Uterus (tissue), 4 donors: ENCODE data around the gene MYO1G. TPM values are rescaled to one million over a fixed set of nuclear protein-coding genes. Genes with fewer than 3 reads are reported as not detected.
A peak's percentile ranks its signal among the peaks of the same experiment; 100 is the strongest.
"Not testable (repeated sequence)": the region's sequence is repeated elsewhere in the genome, so short reads cannot be mapped to it uniquely, and the experiment has no call there.

ENCODE experiments used
- DNase-seq, 2 donors: peaks; one replicate each; pipeline ENCODE4 v3.0.0-alpha.2; 2019 to 2020
- H3K27ac ChIP-seq, 2 donors: fragments of 200-600 bp; sonication (generic); 1 replicate in 1 of 2; 2 replicates in 1 of 2; pipeline ENCODE4 v1.5.1; 2016 to 2018
- H3K27me3 ChIP-seq, 2 donors: fragments of 200-600 bp; sonication (generic); one replicate each; pipeline ENCODE4 v1.5.1; 2018 to 2019; ENCODE audit warnings: control low read depth in 1 of 2
- H3K36me3 ChIP-seq, 2 donors: fragments of 200-600 bp; sonication (generic); one replicate each; pipeline ENCODE4 v1.5.1; 2019; ENCODE audit warnings: control low read depth in 1 of 2
- H3K4me1 ChIP-seq, 2 donors: fragments of 200-600 bp; sonication (generic); one replicate each; pipeline ENCODE4 v1.5.1; 2018 to 2019; ENCODE audit warnings: control low read depth in 1 of 2
- H3K4me3 ChIP-seq, 2 donors: fragments of 200-600 bp; sonication (generic); 1 replicate in 1 of 2; 2 replicates in 1 of 2; pipeline ENCODE4 v1.5.1; 2018 to 2019; ENCODE audit warnings: mild to moderate bottlenecking in 1 of 2
- H3K9me3 ChIP-seq, 2 donors: fragments of 200-600 bp; sonication (generic); one replicate each; pipeline ENCODE4 v1.5.1; 2019; ENCODE audit warnings: control low read depth in 1 of 2
- CTCF ChIP-seq, 4 experiments: fragments of 200-600 bp in 2 of 4; fragments of 450-650 bp in 2 of 4; sonication (generic) in 2 of 4; IDR thresholded peaks; one replicate each; pipeline ENCODE4 v1.5.1; 2016 to 2019; ENCODE audit warnings: antibody characterized with exemption in 4 of 4, mild to moderate bottlenecking in 2 of 4, moderate library complexity in 1 of 4
- POLR2A ChIP-seq, 2 donors: fragments of 450-650 bp; IDR thresholded peaks; one replicate each; pipeline ENCODE4 v1.6.1; 2016; ENCODE audit warnings: antibody characterized with exemption in 2 of 2, mild to moderate bottlenecking in 1 of 2, moderate library complexity in 1 of 2
- intact Hi-C: fragments of 100-400 bp; cut with DNase I; formaldehyde crosslinking; loops from one replicate; pipeline ENCODE4 v1.15.1; 2023; ENCODE audit warnings: low total_unique reads
- total RNA-seq, 4 donors: library from RNA; depleted of rRNA in 3 of 4; stranded (reverse); fragments of >200 nt in 3 of 4; gene quantifications; one replicate each; pipeline versions ENCODE4 v1.1.0 to v1.2.4, GENCODE V29; 2014 to 2023
- donor health status: DM: yes; HTN: yes; CAD: no.

The MYO1G gene
- total RNA-seq, 4 donors from 2014 or later, result 0.59 to 3.1 (median 1.2) TPM

GRCh38 chr7:44935583-44935982 lies 43.2 kb downstream of the MYO1G start:
- Histone ChIP-seq H3K27ac (no peak overlapping the region), H3K36me3 (no peaks in the 10 kb centered on the region), H3K27me3 (no peaks in the 10 kb centered on the region), H3K4me3 (no peak overlapping the region), H3K4me1 (no peaks in the 10 kb centered on the region), H3K9me3 (no peaks in the 10 kb centered on the region)
- TF ChIP-seq POLR2A (IDR thresholded peaks at IDR 0.05) (no peak), CTCF (IDR thresholded peaks at IDR 0.05) (no peak)
- no peak for DNase-seq
- intact Hi-C loops, result no loop called here

- Histone ChIP-seq H3K27me3 (no peaks in the 10 kb centered on the region), H3K27ac (no peak overlapping the region), H3K4me3 (no peak overlapping the region), H3K9me3 (no peaks in the 10 kb centered on the region), H3K36me3 (no peaks in the 10 kb centered on the region), H3K4me1 (no peaks in the 10 kb centered on the region)
- TF ChIP-seq POLR2A (IDR thresholded peaks at IDR 0.05) (no peak), CTCF (IDR thresholded peaks at IDR 0.05) (no peak)
- no peak for DNase-seq
- intact Hi-C loops, result no loop called here
These were observed 43.8 kb downstream of the MYO1G start for GRCh38 chr7:44935016-44935415.

- H3K4me3 ChIP-seq, intact Hi-C loops, H3K27me3 ChIP-seq, H3K27ac ChIP-seq, H3K36me3 ChIP-seq, DNase-seq, H3K4me1 ChIP-seq, H3K9me3 ChIP-seq: not testable (repeated sequence)
These were observed 44.3 kb downstream of the MYO1G start for GRCh38 chr7:44934510-44934909.

GRCh38 chr7:44930921-44931320 lies 47.9 kb downstream of the MYO1G start:
- no peak for TF ChIP-seq CTCF (IDR thresholded peaks at IDR 0.05)
- no peak for TF ChIP-seq POLR2A (IDR thresholded peaks at IDR 0.05)
- Histone ChIP-seq H3K4me1 (no peaks in the 10 kb centered on the region), H3K27ac (no peak overlapping the region), H3K36me3 (no peaks in the 10 kb centered on the region), H3K4me3 (no peak overlapping the region), H3K9me3 (no peaks in the 10 kb centered on the region), H3K27me3 (no peaks in the 10 kb centered on the region)
- intact Hi-C loops, result no loop called here
- no peak for DNase-seq

GRCh38 chr7:44922351-44922694 lies 56.5 kb downstream of the MYO1G start:
- Histone ChIP-seq H3K4me1 (no peaks in the 10 kb centered on the region), H3K27me3 (no peaks in the 10 kb centered on the region), H3K27ac (no peak overlapping the region), H3K4me3 (no peak overlapping the region), H3K9me3 (no peaks in the 10 kb centered on the region), H3K36me3 (no peaks in the 10 kb centered on the region)
- TF ChIP-seq POLR2A (IDR thresholded peaks at IDR 0.05), result no peak
- no peak for TF ChIP-seq CTCF (IDR thresholded peaks at IDR 0.05)
- no peak for DNase-seq
- intact Hi-C loops, result no loop called here

GRCh38 chr7:44921607-44922350 lies 57.0 kb downstream of the MYO1G start:
- H3K27me3 ChIP-seq, result no peaks in the 10 kb centered on the region
- H3K27ac ChIP-seq, result no peak overlapping the region
- H3K36me3 ChIP-seq, result no peaks in the 10 kb centered on the region
- no peaks in the 10 kb centered on the region for H3K9me3 ChIP-seq
- no peak for TF ChIP-seq POLR2A (IDR thresholded peaks at IDR 0.05)
- peak; percentile 64 to 67 (median 67) for TF ChIP-seq CTCF (IDR thresholded peaks at IDR 0.05)
- H3K4me3 ChIP-seq, result no peak overlapping the region
- intact Hi-C loops, result no loop called here
- no peaks in the 10 kb centered on the region for H3K4me1 ChIP-seq
- peak; percentile 70 to 80 for DNase-seq
